HepG2 (cell line): Measurements from ENCODE around the gene GON4L. TPM values are rescaled to one million over a fixed set of nuclear protein-coding genes. Genes with fewer than 3 reads are reported as not detected.

Experiments
- ATAC-seq: fragments of 200-7000 bp; cut with Tn5 transposase; 3 replicates; pipeline ENCODE4 v1.9.1; 2020; ENCODE audit warnings: mild to moderate bottlenecking, moderate library complexity
- BruUV-seq: library from RNA; stranded (reverse); fragments of 400-500 nt; replicated peaks from 2 replicates; lab custom pipeline; 2021; lab: Mats Ljungman, UMichigan
- CTCF ChIA-PET: fragments of 300-600 bp; formaldehyde crosslinking; extraction: SDS; loops from one replicate; lab custom pipeline; 2021; ENCODE audit warnings: low total read pairs, inconsistent platforms, low intra/inter-chr PET ratio; lab: Yijun Ruan, JAX
- POLR2A ChIA-PET: fragments of 350-600 bp; sonication (Branson Sonifier 250); formaldehyde crosslinking; loops from one replicate; lab custom pipeline; 2020; ENCODE audit warnings: antibody characterized with exemption, inconsistent platforms; lab: Yijun Ruan, JAX
- DNase-seq: peaks from one replicate; pipeline ENCODE4 v3.0.0-alpha.2; 2015; ENCODE audit warnings: low spot score
- FAIRE-seq: peaks from 3 replicates; lab custom pipeline; 2011; peaks lifted over from hg19 to GRCh38; lab: Jason Lieb, UNC
- H2AFZ ChIP-seq: one replicate; pipeline ENCODE4 v1.6.1; 2011; ENCODE audit warnings: low read length, inconsistent platforms
- H3K27ac ChIP-seq: fragments of 300-600 bp; 3 replicates; pipeline ENCODE4 v1.8.0; 2011; ENCODE audit warnings: mixed run types, mild to moderate bottlenecking, mixed read lengths, low read length, inconsistent platforms; ENCODE audit not compliant: insufficient read depth; ENCODE audit errors: extremely low read length
- H3K27me3 ChIP-seq, 2 experiments: fragments of 200-600 bp in 1 of 2; 2 replicates in 1 of 2; 3 replicates in 1 of 2; pipeline versions ENCODE4 v1.6.0 to v1.8.0; 2011; ENCODE audit warnings: low read length in 2 of 2, mild to moderate bottlenecking in 2 of 2, moderate library complexity in 2 of 2, inconsistent platforms in 1 of 2; ENCODE audit not compliant: insufficient read depth in 2 of 2, control insufficient read depth in 1 of 2
- H3K36me3 ChIP-seq, 2 experiments: fragments of 200-600 bp in 1 of 2; replicated peaks in 1 of 2; 2 replicates in 1 of 2; 3 replicates in 1 of 2; pipeline versions ENCODE4 v1.5.1 to v1.8.0; 2011; ENCODE audit warnings: low read length in 2 of 2, inconsistent platforms in 1 of 2; ENCODE audit not compliant: insufficient read depth in 2 of 2, control insufficient read depth in 1 of 2
- H3K4me1 ChIP-seq: 2 replicates; pipeline ENCODE4 v1.5.1; 2012; ENCODE audit warnings: low read length, inconsistent platforms; ENCODE audit not compliant: insufficient read depth
- H3K4me2 ChIP-seq: 2 replicates; pipeline ENCODE4 v1.6.0; 2011; ENCODE audit warnings: low read depth, low read length, inconsistent platforms
- H3K4me3 ChIP-seq, 3 experiments: fragments of 200-600 bp in 1 of 3; sonication (generic), shearing (Covaris generic) in 1 of 3; replicated peaks in 1 of 3; 2 replicates each; pipeline ENCODE4 v1.5.1; 2011 to 2016; ENCODE audit warnings: low read length in 3 of 3, inconsistent platforms in 2 of 3, low read depth in 2 of 3, mild to moderate bottlenecking in 2 of 3, control low read depth in 1 of 3, mixed read lengths in 1 of 3; ENCODE audit not compliant: insufficient read depth in 1 of 3
- H3K79me2 ChIP-seq: one replicate; pipeline ENCODE4 v1.6.1; 2011; ENCODE audit warnings: low read length, inconsistent platforms; ENCODE audit not compliant: insufficient read depth
- H3K9ac ChIP-seq: 2 replicates; pipeline ENCODE4 v1.6.0; 2011; ENCODE audit warnings: mild to moderate bottlenecking, low read depth, low read length, inconsistent platforms; ENCODE audit not compliant: insufficient read depth
- H3K9me3 ChIP-seq: 2 replicates; pipeline ENCODE4 v1.5.1; 2012; ENCODE audit warnings: mild to moderate bottlenecking, low read length
- H4K20me1 ChIP-seq: 2 replicates; pipeline ENCODE4 v1.6.0; 2011; ENCODE audit warnings: inconsistent platforms, mild to moderate bottlenecking, low read length, moderate library complexity; ENCODE audit not compliant: insufficient read depth
- HNRNPLL ChIP-seq: fragments of 200-400 bp; formaldehyde crosslinking; IDR thresholded peaks from 2 replicates; pipeline ENCODE4 v1.6.1; 2017; ENCODE audit warnings: mild to moderate bottlenecking, low read depth, low read length; ENCODE audit not compliant: poor library complexity, severe bottlenecking
- POGZ ChIP-seq: sonication (generic); formaldehyde crosslinking; IDR thresholded peaks from 2 replicates; pipeline ENCODE4 v1.4.0; 2020; ENCODE audit warnings: mild to moderate bottlenecking, missing genetic modification reagents
- RARA ChIP-seq: IDR thresholded peaks from 2 replicates; pipeline ENCODE4 v1.6.1; 2016; ENCODE audit warnings: missing genetic modification reagents, missing compliant biosample characterization
- SMYD3 ChIP-seq: sonication (generic); formaldehyde crosslinking; IDR thresholded peaks from 2 replicates; pipeline ENCODE4 v1.8.1; 2023; ENCODE audit warnings: mild to moderate bottlenecking, missing genetic modification reagents
- SNAPC4 ChIP-seq: sonication (generic); formaldehyde crosslinking; IDR thresholded peaks from 2 replicates; pipeline ENCODE4 v1.4.0; 2020; ENCODE audit warnings: mild to moderate bottlenecking, missing genetic modification reagents
- SOX13 ChIP-seq, 3 experiments: fragments of 450-650 bp in 1 of 3; sonication (generic) in 1 of 3; formaldehyde crosslinking in 1 of 3; IDR thresholded peaks in 2 of 3; conservative IDR thresholded peaks in 1 of 3; 2 replicates each; pipeline versions ENCODE4 v1.5.0 to v1.6.1; 2016 to 2020; ENCODE audit warnings: antibody characterized with exemption in 1 of 3, mild to moderate bottlenecking in 1 of 3, missing compliant biosample characterization in 1 of 3, missing genetic modification reagents in 1 of 3, moderate library complexity in 1 of 3
- ZBTB33 ChIP-seq: sonication (generic); formaldehyde crosslinking; IDR thresholded peaks from 2 replicates; pipeline ENCODE4 v1.4.0; 2020; ENCODE audit warnings: missing genetic modification reagents
- ZFP36L1 ChIP-seq: sonication (generic); formaldehyde crosslinking; IDR thresholded peaks from 2 replicates; pipeline ENCODE4 v1.8.0; 2022; ENCODE audit warnings: mild to moderate bottlenecking, missing genetic modification reagents, moderate library complexity
- ZFYVE20 ChIP-seq: sonication (generic); formaldehyde crosslinking; IDR thresholded peaks from 2 replicates; pipeline ENCODE4 v1.8.0; 2023; ENCODE audit warnings: low read depth, mild to moderate bottlenecking, moderate library complexity, missing genetic modification reagents, borderline replicate concordance
- ZNF121 ChIP-seq: sonication (generic); formaldehyde crosslinking; IDR thresholded peaks from 2 replicates; pipeline ENCODE4 v1.5.0; 2020; ENCODE audit warnings: mild to moderate bottlenecking, missing genetic modification reagents
- ZNF224 ChIP-seq: sonication (generic); formaldehyde crosslinking; IDR thresholded peaks from 2 replicates; pipeline ENCODE4 v1.5.0; 2020; ENCODE audit warnings: mild to moderate bottlenecking, missing genetic modification reagents
- ZNF354B ChIP-seq: sonication (generic); formaldehyde crosslinking; IDR thresholded peaks from 2 replicates; pipeline ENCODE4 v1.8.0; 2022; ENCODE audit warnings: mild to moderate bottlenecking, missing genetic modification reagents
- ZNF770 ChIP-seq: sonication (generic); formaldehyde crosslinking; IDR thresholded peaks from 2 replicates; pipeline ENCODE4 v1.5.0; 2020; ENCODE audit warnings: mild to moderate bottlenecking, missing genetic modification reagents
- WGBS: methylation state at CpG from one replicate; pipeline ENCODE4 v1.1.6; 2017; ENCODE audit warnings: low lambda C conversion rate; 5-methylcytosine and 5-hydroxymethylcytosine counted together
- in situ Hi-C: cut with HindIII; loops from 2 replicates; pipeline ENCODE4 v1.10.0; 2017; ENCODE audit warnings: low pct_unique_long_range_greater_than_20kb; ENCODE audit not compliant: extremely low pct_ligation_motif_present
- intact Hi-C: fragments of 100-400 bp; cut with micrococcal nuclease; formaldehyde crosslinking; loops from one replicate; pipeline ENCODE4 v1.10.0; 2022; ENCODE audit not compliant: unreplicated experiment
- polyA plus RNA-seq, 8 experiments: library from polyadenylated mRNA; depleted of rRNA in 3 of 8; stranded (reverse) in 7 of 8; unstranded in 1 of 8; fragments of >200 nt; fragmentation: Illumina TruSeq in 4 of 8; extraction: Trizol in 4 of 8; gene quantifications; 2 replicates each; pipeline versions ENCODE4 v1.2.1 to v1.2.3, GENCODE V29; 2011 to 2016; ENCODE audit warnings: low read depth in 4 of 8, missing spikeins in 1 of 8, mixed read lengths in 1 of 8; ENCODE audit not compliant: insufficient read depth in 1 of 8
- total RNA-seq, 5 experiments: library from RNA; depleted of rRNA; stranded (reverse); fragments of >200 nt; fragmentation: Illumina TruSeq; extraction: Trizol; gene quantifications; 2 replicates each; pipeline ENCODE4 v1.2.3, GENCODE V29; 2016; ENCODE audit warnings: low read depth in 1 of 5

GON4L gene
- total and polyA plus RNA-seq, 2 of the 13 experiments (the other 11 are each of a cell fraction or from before 2014, with no cell fraction given) = 14.6 to 19.6 TPM

DNA sequence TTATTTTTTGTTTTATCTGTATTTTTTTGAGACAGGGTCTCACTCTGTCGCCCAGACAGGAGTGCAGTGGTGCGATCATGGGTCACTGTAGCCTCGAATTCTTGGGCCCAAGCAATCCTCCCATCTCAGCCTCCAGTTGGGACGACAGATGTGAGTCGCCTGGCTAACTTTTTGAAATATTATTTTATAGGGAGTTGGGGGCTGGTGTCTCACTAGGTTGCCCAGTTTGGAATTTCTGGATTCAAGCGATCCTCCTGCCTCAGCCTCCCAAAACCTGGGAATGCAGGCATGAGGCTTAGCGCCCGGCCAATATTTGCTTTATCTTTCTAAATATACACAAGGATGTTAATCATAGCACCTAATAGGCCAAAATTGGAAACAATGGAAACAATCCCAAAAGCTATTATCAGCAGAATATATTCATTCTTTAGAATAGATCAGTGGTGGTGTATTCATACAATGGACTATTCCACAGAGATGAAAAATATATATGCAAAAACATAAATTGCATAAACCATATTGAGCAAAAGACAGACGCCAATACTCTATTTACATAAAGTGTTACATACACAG lies 112.2 kb downstream of the GON4L start (continued):
- TF ChIP-seq ZBTB33 = peak; percentile 75
- peak; percentile 64; the same call in 1 of the 2 replicates for TF ChIP-seq ZFP36L1 (CRISPR knock-in tag)
- TF ChIP-seq ZNF770 (CRISPR knock-in tag) = peak; percentile 90
- TF ChIP-seq SOX13 (IDR thresholded peaks at IDR 0.05) = no peak
- TF ChIP-seq SOX13 (CRISPR knock-in tag; conservative IDR thresholded peaks at IDR 0.05 in 1 of 2, IDR thresholded peaks at IDR 0.05 in 1 of 2) = 0 out of 4 replicates have a peak, but pooled peaks of 1 of the 2 experiments have one; percentile 7
- TF ChIP-seq ZNF354B (CRISPR knock-in tag) = 0 out of 2 replicates have a peak, but pooled peaks have one; percentile 46
- TF ChIP-seq ZFYVE20 (CRISPR knock-in tag) = no peak
- TF ChIP-seq SMYD3 (CRISPR knock-in tag) = 0 out of 2 replicates have a peak, but pooled peaks have one; percentile 49

DNA sequence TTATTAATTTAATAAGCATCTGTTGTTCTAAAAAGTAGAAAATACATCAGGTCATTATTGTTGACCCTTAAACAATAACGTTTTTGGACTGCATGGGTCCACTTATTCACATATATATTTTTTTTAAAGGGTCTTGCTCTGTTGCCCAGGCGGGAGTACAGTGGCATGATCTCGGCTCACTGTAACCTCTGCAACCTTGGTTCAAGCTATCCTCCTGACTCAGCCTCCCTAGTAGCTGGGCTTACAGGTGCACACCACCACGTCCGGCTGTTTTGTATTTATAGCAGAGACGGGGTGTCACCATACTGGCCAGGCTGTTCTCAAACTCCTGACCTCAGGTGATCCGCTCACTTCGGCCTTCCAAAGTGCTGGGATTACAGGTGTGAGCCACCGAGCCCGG lies 115.1 kb downstream of the GON4L start:
- no peak for DNase-seq
- Histone ChIP-seq H3K79me2 (no peaks in the 10 kb centered on the region), H2AFZ (no peak overlapping the region), H3K9ac (no peak overlapping the region), H4K20me1 (no peaks in the 10 kb centered on the region), H3K27ac (no peak overlapping the region), H3K9me3 (no peaks in the 10 kb centered on the region), H3K36me3 (peaks cover 2 to 14% of the 10 kb centered on the region in 2 experiments; a peak in 2 of 5 replicates), H3K4me1 (peaks cover 6% of the 10 kb centered on the region; the same call in 1 of the 2 replicates), H3K27me3 (no peaks in the 10 kb centered on the region)
- CTCF ChIA-PET = no interaction called here
- intact Hi-C loops (no loop called here), in situ Hi-C loops (no loop called here)
- no peak for FAIRE-seq
- POLR2A ChIA-PET = no interaction called here
- no TSS peak for BruUV-seq
- ATAC-seq = no peak
- 84% methylated on average over 10 of the region's 10 CpGs for WGBS
- TF ChIP-seq POGZ (CRISPR knock-in tag) = no peak
- no peak for TF ChIP-seq ZNF224 (CRISPR knock-in tag)
- TF ChIP-seq SNAPC4 = no peak
- TF ChIP-seq RARA (CRISPR knock-in tag) = no peak
- no peak for TF ChIP-seq HNRNPLL
- TF ChIP-seq ZNF121 (CRISPR knock-in tag) = peak; percentile 60; the same call in 1 of the 2 replicates
- TF ChIP-seq, all 625 proteins: peak for 1
- no peak overlapping the region for H3K4me2 ChIP-seq
- H3K4me3 ChIP-seq = no peak overlapping the region
